CD1c-positive myeloid dendritic cell (primary cell): ENCODE measurements around the gene HS1BP3.

Experiments used
- DNase-seq: peaks from one replicate; pipeline ENCODE4 v3.0.0-alpha.2; 2016; ENCODE audit errors: extremely low spot score

Gene HS1BP3

DNA sequence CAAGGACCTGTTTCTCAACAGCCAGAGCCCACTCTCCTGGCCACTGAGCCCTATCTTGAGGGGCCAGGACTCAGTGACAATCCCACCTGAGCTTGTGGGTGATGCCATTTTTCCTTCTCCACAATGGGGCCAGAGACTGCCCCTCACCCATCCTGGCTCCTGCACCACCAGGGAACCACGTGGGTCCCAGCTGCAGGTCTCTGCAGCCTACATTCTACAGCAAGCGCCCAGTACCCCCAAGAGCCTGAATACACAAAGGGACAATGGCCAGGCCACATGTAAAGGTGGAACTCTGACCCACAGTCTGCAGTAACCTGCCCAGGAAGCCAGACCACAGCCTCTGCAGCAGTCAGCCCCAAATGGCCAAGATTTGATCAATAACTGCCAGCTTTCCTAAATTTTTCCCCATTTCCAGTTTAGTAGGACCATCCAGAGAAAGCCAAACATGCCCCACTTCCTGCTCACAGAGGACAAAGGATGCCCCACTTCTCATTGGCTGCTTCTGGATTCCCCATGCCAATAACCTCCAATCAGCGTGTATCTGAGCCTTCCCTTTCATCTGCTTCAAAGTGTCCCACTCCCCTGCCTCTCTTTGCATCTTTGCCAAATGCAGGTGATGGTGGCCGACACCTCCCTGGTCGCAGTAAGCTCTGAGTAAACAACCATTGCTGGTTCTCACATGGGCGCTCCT is 19.1 kb downstream of the HS1BP3 start:
- DNase-seq = no peak

DNA sequence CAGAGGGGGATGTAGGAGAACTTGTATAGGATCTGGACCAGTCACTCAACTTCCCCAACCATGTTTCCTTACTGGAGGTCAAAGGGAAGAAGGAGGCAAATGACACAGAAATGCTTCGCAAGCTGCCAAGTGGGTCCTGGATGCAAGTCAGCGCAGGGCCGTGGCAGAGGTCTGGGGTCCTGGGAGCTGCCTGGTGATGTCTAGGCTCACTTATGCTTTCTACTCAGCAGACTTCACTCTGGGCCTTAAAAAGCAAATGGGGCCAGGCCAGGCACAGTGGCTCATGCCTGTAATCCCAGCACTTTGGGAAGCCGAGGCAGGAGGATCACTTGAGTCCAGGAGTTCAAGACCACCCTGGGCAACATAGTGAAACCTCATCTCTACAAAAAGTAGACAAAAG is 19.9 kb downstream of the HS1BP3 start:
- no peak for DNase-seq

DNA sequence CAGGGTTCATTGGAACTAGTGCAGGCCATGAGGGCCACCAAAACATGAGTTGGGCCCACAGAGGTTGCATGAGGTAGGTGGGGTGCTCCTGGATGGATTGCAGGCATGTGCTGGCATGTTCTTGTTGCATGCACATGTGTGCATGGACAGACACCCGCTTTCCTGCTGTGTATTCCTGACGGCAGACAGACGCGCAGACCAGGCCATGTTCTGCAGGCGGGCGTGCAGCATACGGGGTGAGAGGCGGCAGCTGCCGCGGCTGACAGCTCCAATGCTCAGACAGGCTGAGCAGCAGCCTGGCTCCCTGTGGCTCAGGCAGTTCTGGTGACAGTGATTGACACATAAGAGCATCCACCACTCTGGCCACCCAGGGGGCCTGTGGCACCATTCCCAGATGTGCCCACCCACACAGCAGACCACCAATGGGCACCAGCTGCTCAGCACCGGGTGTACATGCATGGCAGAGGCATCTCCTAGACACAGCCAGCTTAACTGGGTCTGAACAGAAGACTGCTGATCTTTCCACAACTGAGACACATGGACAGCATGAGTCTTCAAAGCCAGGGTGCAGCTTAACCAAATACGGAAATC is 21.2 kb downstream of the HS1BP3 start:
- no peak for DNase-seq

DNA sequence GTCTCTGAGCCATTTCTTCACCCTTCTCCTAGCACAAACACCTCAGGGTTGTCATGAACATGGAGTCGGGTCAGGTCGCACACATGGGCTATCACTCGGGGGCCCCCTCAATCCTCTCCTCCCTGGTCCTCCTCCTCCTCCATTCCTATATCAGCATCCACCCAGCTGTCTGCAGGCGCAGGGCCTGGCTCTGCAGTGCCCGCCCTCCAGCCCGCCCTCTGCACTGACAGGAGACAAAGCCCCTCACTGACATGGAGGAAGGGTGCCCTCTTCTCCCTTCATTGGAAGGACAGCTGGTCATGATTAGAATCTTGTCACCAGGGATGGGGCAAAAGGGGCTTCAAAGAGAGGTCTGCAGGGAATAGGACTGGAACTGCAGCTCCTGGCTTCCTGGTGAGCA is 21.7 kb downstream of the HS1BP3 start:
- no peak for DNase-seq

DNA sequence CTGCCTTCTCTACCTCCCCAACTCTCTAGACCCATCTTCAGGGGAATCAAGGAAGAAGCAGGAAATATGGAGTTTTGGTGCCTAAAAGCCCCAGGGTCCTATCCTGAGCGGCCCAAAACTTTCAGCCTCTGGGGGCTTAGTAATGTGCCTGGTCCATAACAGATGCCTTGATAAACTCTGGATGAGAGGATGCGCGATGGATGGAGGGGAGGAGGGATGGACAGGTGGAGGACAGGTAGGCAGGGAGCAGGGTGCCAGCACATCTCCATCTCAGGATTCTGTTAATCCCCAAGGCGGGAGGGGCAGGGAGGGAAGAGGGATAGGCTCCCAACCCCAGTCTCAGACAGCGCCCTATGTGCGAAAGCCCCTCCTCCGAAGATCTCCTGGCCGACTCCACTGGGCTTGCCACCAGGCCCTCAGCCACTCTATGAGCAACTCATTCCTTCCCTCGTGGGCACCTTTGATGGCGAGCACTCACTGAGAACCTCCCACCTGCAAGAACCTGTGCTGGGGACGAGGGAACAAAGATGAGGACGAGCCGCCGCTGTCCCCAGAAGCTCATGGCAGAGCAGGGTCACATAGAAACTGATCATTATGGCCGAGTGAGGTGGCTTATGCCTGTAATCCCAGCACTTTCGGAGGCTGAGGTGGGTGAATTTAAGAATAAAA is 23.1 kb downstream of the HS1BP3 start:
- no peak for DNase-seq

DNA sequence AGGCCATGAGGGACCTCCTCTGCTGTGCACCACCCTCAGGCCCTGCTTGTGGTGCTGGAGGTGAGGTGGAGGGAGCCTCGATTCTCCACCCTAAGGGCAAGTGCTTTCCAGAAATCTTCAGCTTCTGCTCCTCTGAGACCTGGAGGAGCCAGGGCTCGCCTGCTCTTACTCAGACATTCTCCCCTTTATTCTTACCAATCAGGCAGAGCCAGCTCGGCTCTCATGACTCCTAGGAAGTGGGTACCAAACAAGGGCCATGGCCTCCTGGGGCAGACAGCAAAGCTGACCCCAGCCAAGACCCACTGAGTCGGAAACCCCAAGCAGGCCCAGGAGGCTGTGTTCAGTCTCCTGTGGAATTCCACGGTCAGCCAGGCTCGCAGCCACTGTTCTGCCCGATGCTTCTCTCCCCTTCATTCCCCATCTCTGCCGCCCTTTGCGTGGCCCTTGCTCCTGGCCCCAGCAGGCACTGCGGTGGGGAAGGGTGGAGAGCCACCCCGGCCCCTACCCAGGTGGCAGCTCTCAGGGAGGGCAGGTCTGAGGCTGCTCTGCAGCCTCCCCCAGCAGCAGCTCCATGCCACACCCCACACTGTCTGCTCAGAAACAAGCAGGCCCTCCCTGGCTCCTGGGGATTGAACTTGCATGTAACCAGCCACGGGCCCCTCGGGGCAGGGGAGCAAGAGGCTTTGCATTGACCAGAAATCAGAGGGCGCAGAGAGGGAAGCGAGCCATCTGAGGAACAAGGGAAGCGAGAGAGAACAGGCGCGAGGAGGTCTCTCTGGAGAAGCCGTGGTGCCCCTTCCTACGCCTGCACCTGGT is 24.0 kb downstream of the HS1BP3 start:
- DNase-seq = no peak

DNA sequence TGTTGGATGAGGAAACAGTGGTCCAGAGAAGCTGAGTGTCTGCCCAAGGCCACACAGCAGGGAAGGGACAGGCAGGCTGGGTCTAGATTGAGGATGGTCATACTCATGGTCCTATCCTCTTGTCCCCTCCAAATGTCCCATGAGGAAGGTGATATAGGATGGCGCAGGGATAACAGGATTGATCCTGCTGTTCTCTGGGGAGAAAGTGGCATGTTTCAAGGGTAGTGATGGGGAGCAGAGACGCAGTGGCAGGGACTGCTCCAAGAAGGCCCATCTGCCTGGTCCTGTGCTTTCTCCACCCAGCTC is 24.6 kb downstream of the HS1BP3 start:
- DNase-seq = no peak

DNA sequence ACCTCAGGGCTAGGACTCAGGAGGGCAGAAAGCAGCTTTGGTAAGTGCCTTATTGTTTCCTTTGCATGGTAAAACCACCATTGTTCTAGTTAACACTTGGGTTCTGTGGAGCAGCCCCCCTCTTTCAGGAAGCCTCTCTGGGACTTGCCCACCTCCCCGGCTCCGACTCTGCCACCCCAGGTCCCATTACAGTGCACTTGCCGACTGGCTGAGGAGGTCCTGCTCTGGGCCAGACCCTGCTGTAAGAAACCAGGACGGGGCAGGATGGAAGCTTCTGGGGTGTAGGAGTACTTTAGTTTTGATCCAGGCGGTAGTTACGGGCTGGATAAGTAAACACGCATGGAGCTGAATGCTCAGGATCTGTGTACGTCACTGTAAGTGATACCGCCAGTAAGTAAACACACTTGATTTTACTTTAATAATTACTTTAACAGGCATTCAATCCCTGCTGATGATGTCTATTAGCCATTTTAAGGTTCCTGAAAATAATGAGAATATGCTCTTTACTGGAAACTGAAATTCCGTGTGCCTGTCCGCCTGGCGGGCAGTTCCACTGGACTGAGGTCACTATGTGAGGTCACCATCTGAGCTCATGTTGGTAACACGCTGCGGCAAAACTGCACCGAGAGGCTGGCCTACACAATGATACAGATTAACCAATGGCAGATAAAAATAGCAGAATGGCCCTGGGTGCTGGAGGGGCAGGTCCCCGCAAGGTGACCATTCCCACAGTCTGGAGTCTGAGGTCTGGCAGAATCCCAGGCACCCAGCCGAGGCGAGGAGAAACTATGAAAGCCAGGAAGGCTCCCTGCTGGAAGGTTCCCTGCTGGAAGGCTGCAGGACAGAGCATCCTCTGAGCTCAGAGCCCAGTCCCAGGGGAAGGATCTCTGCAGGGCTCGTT is 25.2 kb downstream of the HS1BP3 start:
- DNase-seq = no peak

DNA sequence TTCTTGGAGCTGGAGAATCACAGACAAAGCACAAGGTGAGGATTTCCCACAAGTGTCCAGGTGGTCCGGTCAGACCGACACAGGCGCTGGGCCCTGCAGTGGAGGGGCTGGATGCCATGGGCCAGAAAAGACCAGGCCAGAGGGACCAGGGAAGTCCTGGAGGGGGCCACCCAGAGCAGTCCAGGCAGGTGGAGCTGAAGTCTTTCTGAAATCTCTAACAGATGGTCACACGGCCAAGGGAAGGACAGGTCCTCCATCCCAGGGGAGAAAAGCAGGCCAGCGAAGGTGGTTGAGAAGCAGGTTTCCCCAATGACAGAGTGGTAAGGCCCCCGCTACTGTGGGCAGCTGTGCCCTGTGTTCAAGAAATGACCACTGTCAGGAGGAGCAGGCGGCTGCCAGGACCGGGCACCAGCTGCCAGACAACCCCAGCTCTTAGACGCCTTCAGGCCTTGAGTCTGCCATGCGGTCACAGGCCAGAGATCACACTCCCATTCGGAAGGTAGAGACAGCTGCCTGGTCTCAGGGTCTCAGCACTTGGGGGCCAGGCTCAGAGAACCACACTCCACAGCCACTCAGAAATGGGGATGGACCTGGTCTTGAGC is 25.9 kb downstream of the HS1BP3 start:
- DNase-seq = no peak

DNA sequence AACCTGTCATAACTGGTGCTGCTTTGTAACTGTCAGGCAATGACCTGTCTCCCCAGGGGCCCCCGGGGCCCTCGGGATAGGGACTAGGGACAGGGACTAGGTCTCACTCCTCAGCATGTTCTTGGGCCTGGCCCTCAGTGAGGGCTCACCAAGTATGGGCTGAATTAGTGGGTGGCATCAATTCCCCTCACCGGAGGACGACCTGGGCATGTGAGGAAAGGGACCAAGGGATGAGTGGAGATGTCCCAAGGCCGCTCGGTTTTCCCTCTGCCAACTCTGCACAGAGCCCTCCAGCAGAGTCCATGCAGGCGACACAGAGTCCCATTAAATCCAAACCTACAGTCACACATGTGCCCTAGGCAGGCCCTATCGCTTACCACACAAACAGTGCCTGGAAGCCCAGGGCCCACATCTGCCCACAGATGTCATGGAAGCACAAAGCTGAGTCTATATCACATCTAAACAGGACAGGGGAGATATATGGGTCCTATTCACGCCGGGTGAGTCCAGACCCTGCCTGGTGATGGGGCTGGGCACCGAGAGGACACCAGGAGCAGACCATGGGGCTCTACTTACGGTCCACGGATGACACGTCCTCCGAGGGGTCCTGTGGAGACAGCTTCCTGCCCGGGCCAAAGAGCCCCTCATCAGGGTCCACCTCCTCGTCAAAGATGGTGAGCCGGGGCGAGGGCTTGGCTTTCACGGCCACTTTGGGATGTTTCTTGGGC is 26.6 kb downstream of the HS1BP3 start:
- no peak for DNase-seq

DNA sequence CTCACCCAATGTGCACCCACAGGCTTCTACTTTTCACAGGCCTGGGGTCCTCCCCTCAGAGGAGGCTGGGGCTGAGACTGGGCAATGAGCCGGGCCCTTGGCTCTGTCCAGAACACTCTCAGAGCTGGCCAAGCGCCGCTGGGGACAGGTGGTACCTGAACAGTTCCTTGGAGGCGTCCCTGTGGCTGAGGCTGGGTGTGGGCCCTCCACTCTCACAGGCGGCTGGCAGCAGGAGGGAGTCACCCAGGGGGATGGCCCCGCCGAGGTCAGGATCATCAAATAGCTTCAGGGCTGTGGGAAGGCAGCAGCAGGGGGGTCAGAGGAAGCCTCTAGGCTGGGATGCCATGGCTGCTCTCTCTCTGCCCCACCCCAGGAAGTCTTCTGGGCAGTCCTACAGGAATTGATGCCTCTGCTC is 27.1 kb downstream of the HS1BP3 start:
- DNase-seq = no peak

DNA sequence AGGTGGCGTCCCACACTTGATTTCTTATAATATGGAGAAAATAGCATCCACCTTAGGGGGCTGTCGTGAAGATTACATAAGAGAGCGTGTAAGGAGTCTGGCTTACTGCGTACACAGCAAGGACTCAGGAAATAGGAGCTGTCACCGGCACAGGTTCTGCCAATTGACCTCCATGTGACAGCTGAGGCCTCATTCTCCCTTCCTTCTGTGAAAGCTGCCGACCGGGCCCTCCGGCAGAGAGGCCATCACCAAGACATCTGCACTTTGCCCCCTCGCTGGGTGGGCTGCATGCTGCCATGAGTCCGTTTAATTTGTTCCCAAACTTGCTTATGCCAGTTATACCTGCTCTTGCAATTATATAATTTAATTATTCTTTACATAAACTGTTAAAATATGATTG is 27.7 kb downstream of the HS1BP3 start:
- no peak for DNase-seq

DNA sequence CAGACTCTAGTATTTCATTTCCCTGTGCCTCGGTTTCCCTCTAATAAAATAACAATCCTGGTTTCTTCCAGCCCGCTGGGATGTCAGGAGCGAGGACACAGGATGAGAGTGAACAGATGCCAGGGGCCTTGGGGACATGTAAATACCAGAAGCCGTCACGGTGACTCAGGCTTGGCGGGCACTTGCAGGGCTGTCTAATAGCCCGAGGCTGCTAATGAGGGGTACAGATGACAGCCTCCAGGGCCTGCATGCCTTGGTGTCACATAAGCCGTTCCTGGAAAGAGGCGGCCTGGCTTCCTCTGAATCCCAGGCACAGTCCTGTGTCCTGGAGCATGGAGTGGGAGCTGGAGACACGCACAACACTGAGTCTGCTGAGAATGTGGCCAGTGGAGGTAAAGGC is 28.2 kb downstream of the HS1BP3 start:
- DNase-seq = no peak

DNA sequence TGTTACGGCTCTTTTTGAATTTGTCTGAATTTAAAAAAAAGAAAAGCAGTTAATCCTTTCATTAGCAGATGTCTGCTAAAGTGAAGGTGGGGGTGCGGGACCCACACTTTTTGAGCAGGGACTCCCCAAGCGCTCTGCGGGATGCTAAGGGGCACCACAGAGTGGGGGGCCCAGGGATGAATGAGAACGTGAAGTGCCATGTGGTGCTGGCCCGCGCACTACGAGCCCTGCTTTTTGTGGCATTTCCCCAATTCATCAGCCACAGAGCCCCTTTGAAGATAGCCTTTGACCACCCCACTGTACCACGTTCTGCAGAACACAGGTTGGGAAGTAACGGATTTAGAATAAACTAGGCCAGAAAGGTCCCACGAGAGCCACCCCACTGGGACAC is 28.6 kb downstream of the HS1BP3 start:
- DNase-seq = no peak

DNA sequence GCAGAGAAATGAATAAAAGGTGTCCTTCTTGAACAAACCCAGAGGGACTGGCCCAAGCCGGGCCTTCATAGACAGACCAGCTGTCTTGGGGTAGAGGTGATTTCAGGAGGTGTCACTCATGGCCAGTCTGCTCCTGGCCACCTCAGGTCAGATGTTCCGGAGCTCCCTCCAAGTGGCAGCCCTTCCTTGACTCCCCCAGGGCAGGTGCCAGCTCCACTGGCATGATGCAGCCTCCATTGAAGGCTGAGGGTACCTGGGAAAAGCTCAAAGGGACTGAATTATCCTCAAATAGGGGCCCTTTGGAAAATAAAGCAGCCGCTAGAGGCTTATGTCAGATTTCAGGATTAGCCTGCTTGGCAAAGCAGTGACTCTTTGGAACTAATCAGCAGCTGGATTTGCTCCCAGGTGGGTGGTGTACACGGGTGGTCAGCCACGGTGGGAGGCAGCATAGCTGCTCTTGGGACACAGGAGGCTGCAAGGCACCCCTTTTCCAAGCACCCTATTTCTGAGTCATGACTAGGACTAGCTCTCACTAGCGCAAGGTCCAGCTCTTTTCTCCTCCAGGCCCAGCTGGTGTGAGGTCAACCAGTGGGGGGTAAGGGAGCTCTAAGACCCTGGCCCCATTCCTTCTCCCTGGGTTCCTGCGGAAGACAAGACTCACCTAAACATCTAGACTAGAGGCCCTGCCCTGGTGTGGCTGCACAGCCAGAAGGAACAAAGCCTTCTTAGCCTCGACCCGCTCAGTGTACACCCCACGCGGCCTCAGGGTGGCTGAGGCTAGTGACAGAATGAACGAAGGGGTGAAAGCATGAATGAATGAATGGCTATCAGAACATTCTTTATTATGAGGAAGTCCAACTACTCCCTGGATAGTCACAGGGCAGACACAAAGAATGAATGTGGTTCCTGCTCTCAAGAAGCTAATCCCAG is 29.3 kb downstream of the HS1BP3 start:
- no peak for DNase-seq

DNA sequence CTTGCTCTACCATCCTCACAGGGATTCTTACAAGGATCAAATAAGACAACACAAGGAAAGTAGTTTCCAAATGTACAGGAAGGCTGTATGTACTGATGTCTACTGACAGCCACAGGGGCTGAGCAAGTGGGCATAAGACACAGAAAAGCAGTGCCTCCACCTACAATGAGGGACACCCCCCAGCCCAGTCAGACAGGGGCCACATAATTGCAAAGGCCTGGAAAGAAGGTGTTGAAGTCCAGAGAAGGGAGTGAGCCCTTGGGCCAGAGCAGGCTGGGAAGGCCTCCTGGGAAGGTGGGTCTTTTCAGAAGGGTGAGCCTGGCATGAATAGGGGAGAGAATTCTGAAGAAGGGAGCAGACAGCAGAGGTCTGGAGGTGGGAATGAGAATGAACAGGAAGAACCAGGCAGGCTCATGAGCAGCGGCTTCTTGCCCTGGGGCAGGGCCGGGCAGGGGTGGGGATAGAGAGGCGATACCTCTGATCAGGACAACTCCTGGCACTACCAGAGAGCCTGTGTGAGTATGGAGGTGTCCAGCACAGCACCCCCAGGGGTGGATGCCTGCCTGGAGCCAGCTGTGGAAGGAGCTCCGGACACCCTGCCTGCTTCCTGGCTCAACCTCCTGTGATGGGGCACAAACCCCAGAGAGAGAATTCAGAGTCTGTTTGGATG is 30.1 kb downstream of the HS1BP3 start:
- DNase-seq = no peak

DNA sequence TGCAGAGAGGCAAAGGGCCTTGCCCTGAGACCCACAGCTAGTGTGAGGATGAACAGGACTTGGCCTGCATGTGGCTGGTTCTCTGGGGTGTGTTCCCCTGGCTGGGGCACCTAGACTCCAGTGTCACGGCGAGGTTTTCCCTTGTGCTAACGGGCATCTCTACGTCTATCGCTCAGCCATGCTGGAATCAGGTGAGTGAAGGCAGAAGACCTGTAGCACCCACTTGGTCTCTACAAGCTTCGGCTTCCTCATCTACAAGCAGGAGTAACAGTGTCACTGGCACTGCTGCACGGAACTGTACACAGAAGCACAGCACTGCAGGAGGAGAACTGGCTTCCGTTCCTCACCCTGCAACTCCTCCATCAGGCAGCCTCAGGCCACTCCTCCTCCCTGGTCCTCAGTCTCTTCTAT is 30.6 kb downstream of the HS1BP3 start:
- DNase-seq = no peak

DNA sequence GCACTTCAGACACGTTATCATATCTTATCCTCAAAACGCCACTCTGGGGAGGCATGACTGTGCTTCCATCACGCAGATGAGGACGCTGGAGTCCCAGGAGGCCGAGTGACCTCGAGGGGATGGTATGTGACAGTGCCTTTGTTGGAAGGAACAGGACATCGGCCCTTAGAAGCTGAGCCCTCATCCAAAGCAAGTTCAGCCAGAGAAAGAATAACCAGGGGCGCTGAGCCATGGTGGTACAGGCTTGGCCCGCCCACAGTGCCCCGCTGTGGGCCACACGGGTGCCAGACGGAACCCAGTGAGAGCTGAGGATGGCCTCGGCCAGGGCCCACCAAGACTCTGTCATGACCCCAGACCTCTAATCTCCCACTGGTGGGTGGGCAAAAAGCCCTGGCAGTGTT is 31.3 kb downstream of the HS1BP3 start:
- no peak for DNase-seq
